NCI-H128 (cell line): ENCODE results near the gene DUS1L.

Source experiments
- DNase-seq: peaks from one replicate; lab custom pipeline; 2025; ENCODE audit not compliant: unreplicated experiment; lab: John Stamatoyannopoulos, UW

The DUS1L gene

GRCh38 chr17:82077617-82078358, 12.2 kb upstream of the DUS1L start:
- DNase-seq = no peak

- DNase-seq = no peak
Observed at GRCh38 chr17:82076785-82077591, 11.4 kb upstream of the DUS1L start.

GRCh38 chr17:82076018-82076784, 10.6 kb upstream of the DUS1L start:
- DNase-seq = no peak

GRCh38 chr17:82073446-82073845, 7.8 kb upstream of the DUS1L start:
- no peak for DNase-seq

GRCh38 chr17:82072827-82073226, 7.2 kb upstream of the DUS1L start:
- no peak for DNase-seq

- DNase-seq = no peak
Observed at GRCh38 chr17:82070611-82071010, 5.0 kb upstream of the DUS1L start.

GRCh38 chr17:82065193-82065637, 389 bp downstream of the DUS1L start:
- DNase-seq = no peak

- no peak for DNase-seq
Observed at GRCh38 chr17:82064433-82065192, 991 bp downstream of the DUS1L start.

- no peak for DNase-seq
Observed at GRCh38 chr17:82063424-82064415, 1.9 kb downstream of the DUS1L start.

GRCh38 chr17:82062984-82063368, 2.6 kb downstream of the DUS1L start:
- DNase-seq = no peak

GRCh38 chr17:82062076-82062983, 3.3 kb downstream of the DUS1L start:
- no peak for DNase-seq

GRCh38 chr17:82061047-82061925, 4.3 kb downstream of the DUS1L start:
- DNase-seq = no peak

- DNase-seq = no peak
Observed at GRCh38 chr17:82060614-82061013, 5.0 kb downstream of the DUS1L start.

GRCh38 chr17:82060001-82060380, 5.6 kb downstream of the DUS1L start:
- DNase-seq = no peak

- DNase-seq = no peak
Observed at GRCh38 chr17:82059272-82060000, 6.2 kb downstream of the DUS1L start.

GRCh38 chr17:82058855-82059249, 6.8 kb downstream of the DUS1L start:
- no peak for DNase-seq

GRCh38 chr17:82058230-82058854, 7.3 kb downstream of the DUS1L start:
- DNase-seq = no peak
